Measurements from ENCODE around the gene CIT.

The CIT gene

DNA sequence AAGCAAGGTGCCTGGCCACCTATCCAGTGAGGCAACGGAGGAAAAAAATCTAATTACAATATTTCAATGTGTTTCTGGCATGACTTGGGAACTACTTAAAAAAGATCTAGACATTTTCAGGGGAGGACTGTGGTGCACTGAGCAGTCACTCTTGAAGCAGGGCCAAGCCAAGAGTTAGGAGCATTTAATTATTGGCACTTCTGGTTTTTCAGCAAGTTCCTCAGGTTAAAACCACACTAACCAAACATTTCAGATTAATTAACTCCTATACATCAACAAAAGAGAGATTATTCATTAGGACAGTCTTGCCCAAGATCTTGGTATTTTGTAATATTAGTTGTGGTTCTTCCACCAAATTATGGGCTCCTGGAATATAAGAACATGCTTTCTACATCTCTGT lies 183.6 kb downstream of the CIT start:
- no peak for DNase-seq

DNA sequence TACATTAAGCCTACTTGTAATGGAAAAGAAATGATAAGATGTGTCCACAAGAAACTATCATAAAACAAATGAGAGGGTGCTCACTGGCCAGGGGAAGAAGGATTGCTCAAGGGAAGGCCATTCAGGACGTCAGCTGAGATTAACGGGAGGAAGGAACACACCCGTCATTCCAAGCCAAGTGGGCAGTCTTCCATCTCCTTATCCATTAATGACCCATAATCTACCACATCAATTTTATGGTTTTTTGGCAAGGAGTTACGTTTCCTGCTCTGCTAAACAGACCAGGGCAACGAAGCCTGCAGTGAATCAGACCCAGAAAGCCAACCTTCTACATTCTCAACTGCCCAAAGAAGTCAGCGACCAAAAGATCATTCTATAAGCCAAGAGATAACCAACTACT lies 184.1 kb downstream of the CIT start:
- DNase-seq = peak; percentile 42 to 65

DNA sequence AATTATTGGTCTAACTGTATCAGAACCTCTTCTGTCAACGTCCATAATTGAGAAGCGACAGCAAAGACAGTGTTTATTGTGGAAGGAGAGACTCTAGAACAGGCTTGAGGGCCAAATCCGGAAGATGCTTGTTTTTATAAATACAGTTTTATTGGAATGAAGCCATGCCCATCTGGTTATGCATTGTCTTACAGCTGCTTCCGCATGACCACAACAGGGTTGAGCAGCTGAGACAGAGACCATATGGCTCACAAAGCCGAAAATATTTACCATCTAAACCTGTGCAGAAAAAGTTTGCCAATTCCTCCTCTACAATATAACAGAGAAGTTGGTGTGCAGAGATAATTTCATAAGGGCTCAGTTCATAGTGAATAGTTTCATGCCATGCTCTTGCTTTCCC lies 184.7 kb downstream of the CIT start:
- peak; percentile 57 to 92 for DNase-seq

DNA sequence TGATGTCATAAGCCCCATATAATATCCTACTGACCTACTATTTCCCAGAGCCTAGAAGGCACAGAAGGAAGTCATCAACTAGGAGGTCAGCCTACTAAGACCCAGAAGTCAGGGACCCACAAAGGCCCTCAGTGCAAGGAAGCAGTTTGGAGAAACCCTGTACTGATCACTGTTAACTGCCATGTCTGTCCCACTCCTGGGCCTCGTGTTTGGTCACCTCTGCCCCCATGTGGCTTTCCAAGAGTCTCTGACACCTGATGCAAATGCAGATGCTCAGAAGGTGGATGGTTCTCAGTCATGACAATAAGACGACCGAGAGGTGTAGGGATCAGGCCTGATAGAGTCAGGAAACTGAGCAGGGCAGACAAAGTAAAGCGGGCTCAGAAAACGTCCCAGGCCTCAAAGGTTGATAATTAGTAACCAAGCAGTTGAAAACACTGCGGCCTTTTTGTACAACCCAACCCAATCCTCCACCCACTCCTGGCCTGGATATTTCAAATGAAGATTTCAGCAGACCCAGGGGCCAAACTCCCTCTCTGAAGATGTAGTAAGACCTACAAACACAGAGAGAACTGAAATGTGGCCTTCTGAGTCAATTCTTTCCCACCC lies 185.8 kb downstream of the CIT start:
- DNase-seq = no peak

DNA sequence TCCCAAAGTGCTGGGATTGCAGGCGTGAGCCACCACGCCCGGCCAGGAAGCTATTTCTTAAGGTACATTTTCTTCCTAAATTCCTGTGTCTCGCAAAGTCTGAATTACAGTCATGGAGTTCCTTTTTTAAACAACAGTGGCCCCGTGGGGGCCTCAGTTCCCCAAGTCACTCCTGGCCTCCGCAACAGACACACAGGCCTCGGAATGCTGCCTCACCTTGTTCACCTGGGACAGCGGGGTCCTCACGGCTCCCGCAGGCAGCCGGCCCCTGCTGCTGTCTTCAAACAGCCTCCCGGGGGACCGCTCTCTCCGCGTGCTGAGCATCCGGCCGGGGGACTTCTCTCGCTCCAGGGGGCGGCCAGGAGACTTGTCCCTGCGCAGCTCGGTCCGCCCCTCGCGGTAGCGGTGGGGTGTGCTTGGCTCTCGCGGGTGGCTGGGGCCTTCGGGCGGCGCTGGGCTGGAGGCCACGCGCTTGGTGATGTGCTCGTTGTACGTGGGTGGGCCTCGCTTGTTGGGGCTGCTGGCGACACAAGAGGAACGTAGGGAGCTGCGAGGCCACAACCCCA lies 187.1 kb downstream of the CIT start:
- DNase-seq = no peak

DNA sequence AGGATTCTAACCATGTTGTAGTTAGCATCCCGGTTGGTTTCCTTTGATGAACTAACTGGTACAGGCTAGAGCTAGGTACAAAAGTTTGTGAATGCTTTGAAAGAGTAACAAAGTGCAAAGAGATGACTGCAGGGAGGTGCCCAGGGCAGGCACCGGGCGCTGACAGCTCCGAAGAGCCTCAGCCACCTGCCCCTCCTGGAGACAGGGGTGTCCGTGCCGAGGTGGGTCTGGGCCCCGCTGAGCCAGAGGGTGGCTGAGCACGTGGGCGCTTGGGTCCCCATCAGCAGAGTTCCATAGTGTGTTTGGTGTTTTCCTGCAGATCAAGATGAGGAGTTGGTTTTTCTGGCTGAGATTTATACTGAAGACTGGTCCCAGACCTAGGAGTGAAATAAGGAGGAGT lies 189.2 kb downstream of the CIT start:
- no peak for DNase-seq

DNA sequence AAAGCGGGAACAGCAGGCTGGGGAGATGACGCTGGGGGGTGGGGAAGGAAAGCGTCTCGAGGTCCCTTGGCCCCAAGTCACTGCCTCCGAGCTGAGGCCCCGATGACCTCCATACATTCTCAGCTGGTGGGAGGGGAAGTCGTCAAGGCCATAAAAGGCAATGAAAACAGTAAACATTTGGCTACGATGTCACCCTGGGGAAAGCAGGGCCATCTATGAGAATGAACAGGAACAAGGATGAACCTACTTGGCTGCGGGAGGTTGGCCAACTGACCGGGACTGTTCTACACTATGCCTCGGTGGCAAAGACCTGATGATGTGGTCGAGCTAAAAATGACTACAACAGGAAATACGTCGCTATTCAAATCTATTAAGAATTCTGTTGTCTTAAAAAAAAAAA lies 189.7 kb downstream of the CIT start:
- no peak for DNase-seq

DNA sequence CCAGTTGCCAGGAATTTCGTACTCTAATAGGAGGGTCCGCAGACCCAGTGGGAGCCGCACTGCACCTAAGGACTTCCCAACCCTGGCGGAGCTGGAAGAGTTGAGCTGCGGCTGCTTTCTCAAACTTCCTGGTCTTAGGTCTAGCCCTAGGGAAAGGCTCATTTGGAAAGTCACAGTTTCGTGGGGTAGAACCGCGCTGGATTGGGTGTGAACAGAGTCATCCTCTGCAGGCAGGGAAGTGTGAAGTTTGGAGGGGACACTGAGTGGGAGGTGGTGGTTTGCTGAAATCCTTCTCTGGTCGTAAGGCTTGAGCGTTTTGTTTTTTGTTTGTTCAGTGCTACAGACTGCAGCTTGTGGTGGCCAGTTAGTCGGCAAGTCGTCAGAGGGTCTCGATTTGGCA lies 190.3 kb downstream of the CIT start:
- DNase-seq = no peak

DNA sequence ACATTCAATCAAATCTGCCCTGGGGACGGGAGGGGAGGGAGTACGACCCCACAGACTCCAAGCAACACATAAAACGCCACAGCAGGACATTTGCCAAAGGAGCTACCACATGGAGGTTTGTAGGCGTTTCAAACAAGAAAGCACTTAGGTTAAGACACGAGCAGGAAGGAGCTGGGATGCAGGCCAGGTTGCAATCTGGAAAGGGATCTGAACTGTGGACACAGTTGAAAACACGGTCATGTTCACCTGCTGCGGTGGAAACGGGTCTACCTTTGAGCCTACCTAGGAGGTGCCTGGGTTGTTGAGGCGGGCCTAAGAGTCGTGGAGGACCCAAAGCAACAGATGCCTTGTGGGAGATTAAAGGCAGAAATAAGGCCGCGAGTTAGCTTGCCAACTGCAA lies 190.8 kb downstream of the CIT start:
- no peak for DNase-seq

DNA sequence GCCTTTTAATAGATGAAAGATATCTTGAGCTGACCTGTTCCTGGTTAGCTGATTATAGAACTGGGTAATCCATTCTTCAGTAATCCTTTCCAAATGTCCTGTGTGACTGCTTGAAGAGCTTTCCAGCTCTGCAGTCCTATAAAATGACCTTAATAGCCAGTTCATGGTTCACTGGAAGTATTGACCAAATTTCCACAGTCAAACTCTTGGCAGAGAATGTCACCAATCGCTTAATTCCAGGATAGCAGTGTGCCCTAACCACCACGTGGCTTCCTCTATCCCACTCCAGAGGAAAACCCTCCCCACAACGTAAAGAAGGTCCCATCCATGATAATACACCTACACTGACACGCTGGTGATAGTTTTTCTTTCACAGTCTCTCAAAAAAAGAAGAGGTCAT lies 191.7 kb downstream of the CIT start:
- no peak for DNase-seq

DNA sequence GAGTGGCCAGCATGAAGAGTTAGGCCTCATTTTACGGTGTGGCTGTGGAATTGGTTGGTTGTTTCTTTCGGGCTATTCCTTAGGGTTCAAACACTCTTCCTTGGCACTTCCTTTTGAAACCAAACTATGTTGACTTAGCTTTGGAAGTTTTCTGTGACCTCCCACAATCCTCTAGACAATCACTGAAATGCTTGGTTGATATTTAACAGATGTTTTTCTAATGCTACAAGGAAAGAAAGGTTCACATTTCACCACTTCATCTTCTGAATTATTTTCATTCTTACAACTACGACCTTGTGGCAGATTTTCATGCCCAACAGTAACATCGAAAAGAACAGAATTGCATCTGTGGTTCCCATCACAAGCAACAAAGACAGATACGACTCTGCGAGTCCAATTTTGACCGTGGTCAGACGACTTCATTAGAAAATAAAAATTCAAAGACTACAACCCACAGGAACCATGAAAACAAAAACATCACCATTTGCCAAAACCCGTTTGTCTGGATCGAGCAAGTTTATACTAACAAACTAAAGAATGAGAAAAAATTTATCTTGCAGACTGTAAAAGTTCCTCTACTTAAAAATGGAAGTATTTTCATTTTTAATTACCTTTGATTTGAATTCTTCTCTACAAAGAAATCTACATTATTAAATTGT lies 192.3 kb downstream of the CIT start:
- no peak for DNase-seq

DNA sequence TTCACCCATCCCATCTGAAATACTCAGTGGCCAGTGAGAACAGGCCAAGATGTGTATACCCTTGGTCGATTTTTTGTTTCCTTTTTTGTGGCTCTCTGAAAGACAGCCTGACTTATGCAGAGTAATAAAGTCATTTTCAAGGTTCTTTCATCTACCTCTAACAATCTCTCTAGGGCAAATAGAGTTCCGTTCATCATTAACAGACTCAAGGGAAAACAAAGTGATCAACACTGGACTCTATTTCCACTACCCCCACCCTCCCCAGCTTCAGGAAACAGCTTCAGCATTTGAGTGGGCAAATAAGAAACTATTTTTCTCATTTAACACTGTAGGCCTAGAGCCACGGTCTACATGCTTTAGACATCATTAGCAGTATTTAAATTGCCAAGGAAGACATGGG lies 193.3 kb downstream of the CIT start:
- no peak for DNase-seq

DNA sequence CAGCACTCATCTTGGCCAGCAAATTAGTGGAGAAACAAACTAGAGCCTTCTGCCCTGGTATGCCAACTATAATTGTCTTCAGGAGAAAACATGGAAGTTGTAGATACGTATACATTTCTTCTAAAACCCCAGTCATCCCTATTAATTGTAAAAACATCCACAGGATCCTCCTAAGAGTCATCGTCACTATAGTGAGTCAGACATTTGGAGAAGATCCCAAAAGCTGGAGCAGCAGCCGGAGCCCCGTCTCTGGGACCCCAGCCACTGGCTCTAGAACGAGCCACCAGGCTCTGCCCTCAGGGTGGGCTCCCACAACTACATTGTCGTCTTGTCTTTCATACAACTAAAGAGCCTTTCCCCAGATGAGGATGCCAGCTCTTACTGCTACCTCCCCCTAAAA lies 193.7 kb downstream of the CIT start:
- no peak for DNase-seq

DNA sequence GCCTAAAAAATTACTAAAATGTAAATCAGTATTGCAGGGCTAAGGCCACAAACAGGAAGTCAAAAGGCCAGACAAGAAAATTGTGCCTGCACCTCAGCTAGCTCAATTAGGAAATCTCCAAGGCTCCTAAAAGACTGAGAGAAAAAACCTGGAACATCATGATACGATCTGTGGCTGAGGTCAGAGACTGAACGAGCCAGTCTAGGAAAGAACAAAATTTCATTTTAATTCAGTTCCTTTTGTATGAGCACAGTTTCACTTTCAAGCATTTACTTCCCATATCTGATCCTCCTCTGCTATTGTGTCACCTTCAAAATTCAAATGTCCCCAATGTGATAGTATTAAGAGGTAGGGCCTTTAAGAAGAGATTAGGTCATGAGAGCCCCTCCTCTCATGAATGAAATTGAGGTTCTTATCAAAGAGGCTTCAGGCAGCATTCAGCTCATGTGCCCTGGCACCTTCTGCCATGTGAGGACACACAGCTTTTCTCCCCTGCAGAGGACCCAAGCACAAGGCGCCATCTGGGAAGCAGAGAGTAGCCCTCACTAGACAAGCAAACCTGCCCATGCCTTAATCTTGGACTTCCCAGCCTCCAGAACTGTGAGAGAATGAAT lies 194.4 kb downstream of the CIT start:
- no peak for DNase-seq

DNA sequence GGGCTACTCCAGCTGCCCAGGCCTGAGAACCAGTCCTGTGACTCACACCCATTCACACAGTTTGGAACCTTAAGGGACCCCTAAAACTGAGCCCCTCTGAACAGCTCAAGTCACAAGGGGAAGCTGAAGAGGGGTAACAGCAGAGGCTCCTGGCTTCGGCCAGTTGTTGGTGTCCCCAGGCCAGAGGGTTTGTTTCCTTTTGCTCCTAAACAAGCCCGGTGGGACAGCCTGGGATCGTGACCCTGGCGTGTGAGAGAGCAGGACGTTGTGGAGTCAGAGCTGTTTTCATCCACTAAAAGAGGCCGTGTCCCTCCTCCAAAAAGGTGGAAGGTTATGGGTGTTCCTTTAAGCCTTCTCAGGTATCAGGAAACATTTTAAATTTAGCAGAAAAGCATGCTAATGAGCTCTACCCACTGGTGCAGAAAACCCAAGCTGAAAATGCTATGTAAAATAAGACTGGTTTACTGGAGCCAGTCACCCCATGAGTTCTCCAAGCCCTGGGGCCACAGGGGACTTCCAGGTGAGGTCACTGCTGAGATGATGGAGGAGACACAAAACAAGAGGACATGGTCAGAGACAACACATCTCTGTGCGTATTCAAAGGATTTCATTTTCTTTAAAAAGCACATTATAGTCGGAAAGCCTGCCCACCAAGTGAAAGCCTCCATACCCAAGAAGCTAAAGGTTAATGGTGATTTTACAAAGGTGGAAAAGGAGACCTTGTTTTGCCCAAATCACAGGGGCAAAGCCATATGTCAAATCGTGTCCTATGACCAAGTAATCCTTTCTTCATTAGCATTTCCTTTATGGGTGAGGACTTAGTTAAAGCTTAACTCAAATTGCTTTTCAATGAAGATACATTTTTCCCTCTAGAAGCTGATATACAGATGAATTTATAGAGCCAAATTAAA lies 195.1 kb downstream of the CIT start:
- DNase-seq = no peak

DNA sequence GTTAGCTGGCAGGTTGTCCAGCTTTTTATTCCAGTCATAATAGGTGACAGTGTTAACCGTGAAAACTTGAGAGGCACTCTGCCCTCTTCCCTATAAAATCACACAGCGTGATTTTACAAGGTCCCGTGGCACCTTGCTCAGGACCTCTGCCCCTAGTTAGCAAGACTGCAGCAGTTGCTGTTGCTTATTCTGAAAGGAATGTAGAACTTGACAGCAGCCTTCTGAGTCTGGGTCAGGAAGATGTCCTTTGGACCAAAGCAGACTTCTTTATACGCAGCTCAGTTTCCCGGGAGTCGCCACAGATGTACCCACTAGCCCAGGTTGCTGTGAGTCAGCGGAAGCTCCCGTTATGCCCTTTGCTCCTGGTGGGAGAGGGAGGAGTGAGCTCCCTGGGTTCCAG lies 196.0 kb downstream of the CIT start:
- DNase-seq = no peak

DNA sequence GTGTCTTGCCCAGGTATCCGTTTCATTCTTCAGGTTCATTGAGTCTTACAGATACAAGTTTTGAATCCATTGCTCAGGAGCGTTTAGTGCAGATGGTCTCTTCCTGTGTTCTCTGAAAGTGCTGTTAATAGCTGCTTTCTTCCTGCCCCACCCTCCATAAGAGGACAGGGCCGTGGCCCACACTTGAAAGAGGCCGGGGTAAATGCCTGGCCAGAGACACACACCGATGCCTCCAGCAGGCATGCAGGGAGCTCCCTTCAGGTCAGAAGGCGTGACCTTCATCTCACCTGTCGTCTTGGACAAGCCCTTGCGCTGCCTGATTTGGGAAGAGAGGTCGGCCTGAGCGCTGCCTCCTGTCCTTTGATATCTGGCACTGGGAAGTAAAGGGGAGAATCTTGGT lies 197.6 kb downstream of the CIT start:
- DNase-seq = no peak

DNA sequence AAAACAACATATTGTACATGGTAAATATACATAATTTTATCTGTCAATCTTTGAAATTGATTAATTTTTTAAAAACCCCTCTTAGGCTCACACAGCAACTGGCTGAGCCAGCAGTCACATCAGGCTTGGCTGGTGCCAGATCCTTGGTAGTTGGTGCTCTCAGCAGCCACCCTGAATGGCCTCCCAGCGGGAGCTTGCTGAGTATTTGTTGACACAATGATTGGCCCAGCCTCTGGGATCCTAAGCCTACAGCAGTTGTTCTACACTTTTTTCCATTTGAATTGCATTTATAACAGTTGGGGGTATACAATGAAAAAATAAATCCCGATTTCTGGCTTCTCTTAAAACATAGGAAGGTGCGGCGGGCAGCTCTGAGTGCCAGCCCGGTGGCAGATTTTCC lies 198.0 kb downstream of the CIT start:
- DNase-seq = no peak

DNA sequence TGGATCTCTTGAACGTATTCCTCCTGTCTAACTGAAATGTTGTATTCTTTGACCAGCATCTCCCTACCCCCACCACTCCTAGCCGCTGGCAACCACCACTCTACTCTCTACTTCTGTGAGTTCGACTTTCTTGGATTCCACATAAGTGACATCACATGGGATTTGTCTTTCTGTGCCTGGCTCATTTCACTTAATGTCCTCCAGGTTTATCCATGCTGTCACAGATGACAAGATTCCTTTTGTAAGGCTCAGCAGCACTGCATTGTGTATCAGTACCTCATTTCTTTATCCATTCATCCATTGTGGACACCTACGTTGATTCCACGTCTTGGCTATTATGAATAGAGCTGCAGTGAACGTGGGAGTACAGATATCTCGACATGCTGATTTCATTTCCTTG lies 198.7 kb downstream of the CIT start:
- DNase-seq = no peak

DNA sequence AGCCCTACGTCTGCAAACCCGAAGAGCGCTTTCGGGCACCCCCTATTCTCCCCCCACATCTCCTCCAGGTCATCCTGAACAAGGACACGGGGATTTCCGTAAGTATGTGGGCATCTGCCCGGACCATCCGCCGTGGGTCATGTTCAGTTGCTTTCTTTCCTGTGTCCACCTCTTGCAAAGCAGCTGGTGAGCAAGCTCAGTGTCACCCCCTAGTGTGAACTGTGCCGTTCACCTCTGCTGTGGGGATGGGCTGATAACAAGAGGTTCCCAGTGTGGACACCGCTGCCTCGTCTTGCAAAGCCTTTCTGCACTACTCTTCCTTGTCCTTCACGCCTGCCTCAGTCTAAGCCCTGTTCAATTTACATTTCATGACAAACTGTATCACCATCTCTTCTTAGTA lies 200.5 kb downstream of the CIT start:
- DNase-seq = no peak

DNA sequence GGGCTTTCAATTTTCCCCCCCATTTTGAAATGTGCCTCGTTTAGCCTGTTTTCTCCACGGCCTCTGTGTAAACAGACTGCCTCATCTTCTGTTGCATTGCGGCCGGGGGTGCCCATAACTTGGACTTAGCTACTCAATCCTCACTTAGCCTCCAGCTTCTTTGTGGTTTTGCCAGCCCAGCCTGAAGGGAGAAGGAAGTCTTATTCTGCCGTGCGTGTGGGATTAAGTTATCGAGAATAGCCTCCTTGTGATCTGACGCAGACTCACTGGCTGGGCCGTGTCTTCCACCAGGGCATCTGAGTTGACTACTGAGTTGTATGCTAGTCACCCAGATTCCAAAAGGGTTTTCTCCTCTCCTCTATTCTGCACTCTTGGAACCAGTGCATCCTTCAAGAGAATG lies 201.1 kb downstream of the CIT start:
- no peak for DNase-seq

DNA sequence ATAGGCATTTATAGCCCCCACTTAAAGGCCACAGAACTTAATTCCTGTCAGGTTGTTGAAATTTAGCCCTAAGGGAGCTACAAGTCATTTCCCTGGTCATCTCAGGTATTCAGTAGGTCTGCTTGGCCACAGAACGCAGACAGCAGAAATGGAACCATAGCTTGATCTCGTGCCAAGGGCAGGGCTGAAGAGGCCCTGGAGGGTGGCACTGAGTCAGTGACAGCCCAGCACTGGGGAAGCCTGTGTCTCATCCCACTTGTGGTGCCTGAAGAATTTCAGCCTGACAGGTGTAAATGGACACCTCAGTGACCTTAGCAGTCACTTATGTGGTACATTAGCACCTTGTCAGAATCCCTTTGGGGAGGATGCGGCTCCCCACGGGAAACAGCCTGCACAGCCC lies 202.6 kb downstream of the CIT start:
- no peak for DNase-seq

DNA sequence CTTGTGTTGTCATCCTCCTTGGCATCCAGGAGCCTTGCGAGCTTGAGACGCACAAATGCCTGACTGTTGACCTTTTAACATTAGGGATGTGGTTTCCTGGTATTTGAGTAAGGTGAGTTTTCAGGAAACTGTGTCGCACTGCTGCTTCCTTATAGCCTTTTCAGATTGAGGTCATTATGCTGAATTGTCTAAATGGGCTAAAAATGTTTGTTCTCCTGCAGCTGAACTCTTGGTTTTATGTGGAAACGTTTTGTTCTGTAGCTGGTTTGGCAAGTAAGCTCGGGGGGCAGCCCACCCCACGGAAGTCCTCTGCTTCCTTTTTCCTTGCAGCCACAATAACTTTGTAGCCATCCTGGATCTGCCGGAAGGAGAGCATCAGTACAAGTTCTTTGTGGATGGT lies 203.5 kb downstream of the CIT start:
- DNase-seq = no peak

DNA sequence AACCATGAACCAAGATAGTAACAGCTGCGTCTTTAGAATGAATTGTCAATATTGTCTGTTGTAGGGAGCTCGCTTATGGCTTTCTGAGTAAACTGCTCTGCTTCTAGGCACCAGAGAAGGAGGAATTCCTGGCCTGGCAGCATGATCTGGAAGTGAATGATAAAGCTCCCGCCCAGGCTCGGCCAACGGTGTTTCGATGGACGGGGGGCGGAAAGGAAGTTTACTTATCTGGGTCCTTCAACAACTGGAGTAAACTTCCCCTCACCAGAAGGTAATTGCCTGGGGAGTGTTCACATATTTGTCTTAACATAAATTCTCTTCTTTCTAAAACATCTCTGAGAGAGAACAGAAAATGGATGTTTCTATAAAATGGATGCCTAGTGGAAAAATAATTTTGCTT lies 204.9 kb downstream of the CIT start:
- DNase-seq = no peak
